ENCODE data around the gene VSIR.

VSIR gene

DNA sequence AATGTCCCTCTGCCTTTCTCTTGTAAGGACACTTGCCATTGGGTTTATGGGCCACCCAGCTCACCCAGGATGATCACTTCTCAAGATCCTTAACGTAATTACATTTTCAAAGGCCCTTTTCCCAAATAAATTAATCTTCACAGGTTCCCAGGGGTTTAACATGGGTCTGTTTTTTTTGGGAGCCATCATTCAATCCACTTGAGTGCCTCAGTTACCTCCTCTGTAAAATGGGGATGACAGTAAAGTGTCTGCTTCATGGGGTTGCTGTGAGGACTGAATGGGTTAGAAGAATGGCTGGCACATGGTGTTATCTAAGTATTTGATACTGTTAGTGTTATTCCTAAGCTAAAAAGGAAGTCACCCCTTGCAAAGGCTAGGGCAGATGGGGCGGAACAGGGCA lies 61.1 kb downstream of the VSIR start:
- peak overlapping the region; percentile 97 for H3K27ac ChIP-seq (ENCODE audit: low read depth, low read length)
- H3K36me3 ChIP-seq (ENCODE audit: control insufficient read depth, insufficient read depth, low read length): no peaks in the 10 kb centered on the region
- H3K27me3 ChIP-seq (ENCODE audit: control insufficient read depth, insufficient read depth, low read length): no peaks in the 10 kb centered on the region
- peaks cover 27% of the 10 kb centered on the region for H3K4me1 ChIP-seq (ENCODE audit: control insufficient read depth, insufficient read depth, low read length)
- no peak overlapping the region for H3K9ac ChIP-seq (ENCODE audit: low read length)
- no peak overlapping the region for H3K4me3 ChIP-seq (ENCODE audit: low read length)

DNA sequence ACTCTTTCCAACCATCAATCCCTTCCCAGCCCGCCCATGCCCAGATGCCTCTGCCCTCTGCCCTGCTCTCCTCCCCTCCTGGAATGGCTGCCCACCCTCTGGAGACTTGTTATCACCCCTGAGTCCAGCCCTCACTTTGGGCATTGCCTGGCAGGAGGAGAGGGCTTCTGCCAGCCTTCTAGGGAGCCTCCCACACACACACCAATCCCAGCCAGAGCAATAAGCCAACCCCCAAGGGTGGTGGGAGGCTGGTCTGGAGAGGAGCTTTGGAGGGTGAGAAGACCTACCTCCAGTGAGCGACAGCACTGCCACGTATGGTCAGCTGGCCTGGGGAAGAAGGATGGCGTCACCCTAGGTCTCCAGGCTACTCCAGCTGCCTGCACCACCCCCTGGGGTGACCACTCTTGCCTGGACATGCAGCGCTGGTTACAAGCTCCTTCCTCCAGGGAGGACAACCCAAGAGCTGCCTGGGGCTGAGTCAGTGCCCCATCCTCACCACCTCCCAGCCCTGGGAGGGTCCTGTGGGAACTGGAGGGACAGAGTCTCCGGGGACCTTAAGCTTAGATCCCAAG lies 62.2 kb downstream of the VSIR start:
- H3K36me3 ChIP-seq (ENCODE audit: control insufficient read depth, insufficient read depth, low read length): no peaks in the 10 kb centered on the region
- H3K27ac ChIP-seq (ENCODE audit: low read depth, low read length): no peak overlapping the region
- no peak overlapping the region for H3K9ac ChIP-seq (ENCODE audit: low read length)
- H3K27me3 ChIP-seq (ENCODE audit: control insufficient read depth, insufficient read depth, low read length): no peaks in the 10 kb centered on the region
- H3K4me1 ChIP-seq (ENCODE audit: control insufficient read depth, insufficient read depth, low read length): peaks cover 27% of the 10 kb centered on the region
- H3K4me3 ChIP-seq (ENCODE audit: low read length): no peak overlapping the region

DNA sequence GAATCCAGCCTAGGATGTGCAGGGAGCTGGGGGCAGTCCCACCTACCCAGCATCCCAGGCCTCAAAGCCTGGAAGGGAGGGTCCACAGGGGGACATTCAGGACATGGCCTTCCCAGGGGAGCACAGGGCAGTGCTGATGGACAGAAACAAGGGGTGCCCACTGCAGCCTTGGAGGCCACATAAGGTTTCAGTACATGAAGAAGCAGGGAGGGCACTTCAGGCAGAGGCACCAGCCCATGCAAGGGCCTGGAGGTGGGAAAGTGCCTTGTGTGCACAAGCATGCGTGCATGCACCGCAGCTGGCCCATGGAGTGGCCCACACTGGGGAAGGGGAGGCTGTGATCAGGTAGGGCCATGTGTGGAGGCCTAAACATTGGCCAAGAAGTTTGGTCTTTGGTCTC lies 62.8 kb downstream of the VSIR start:
- Histone ChIP-seq H3K36me3 (ENCODE audit: control insufficient read depth, insufficient read depth, low read length) (no peaks in the 10 kb centered on the region), H3K27ac (ENCODE audit: low read depth, low read length) (no peak overlapping the region), H3K27me3 (ENCODE audit: control insufficient read depth, insufficient read depth, low read length) (no peaks in the 10 kb centered on the region), H3K4me3 (ENCODE audit: low read length) (no peak overlapping the region), H3K4me1 (ENCODE audit: control insufficient read depth, insufficient read depth, low read length) (peaks cover 27% of the 10 kb centered on the region), H3K9ac (ENCODE audit: low read length) (no peak overlapping the region)

DNA sequence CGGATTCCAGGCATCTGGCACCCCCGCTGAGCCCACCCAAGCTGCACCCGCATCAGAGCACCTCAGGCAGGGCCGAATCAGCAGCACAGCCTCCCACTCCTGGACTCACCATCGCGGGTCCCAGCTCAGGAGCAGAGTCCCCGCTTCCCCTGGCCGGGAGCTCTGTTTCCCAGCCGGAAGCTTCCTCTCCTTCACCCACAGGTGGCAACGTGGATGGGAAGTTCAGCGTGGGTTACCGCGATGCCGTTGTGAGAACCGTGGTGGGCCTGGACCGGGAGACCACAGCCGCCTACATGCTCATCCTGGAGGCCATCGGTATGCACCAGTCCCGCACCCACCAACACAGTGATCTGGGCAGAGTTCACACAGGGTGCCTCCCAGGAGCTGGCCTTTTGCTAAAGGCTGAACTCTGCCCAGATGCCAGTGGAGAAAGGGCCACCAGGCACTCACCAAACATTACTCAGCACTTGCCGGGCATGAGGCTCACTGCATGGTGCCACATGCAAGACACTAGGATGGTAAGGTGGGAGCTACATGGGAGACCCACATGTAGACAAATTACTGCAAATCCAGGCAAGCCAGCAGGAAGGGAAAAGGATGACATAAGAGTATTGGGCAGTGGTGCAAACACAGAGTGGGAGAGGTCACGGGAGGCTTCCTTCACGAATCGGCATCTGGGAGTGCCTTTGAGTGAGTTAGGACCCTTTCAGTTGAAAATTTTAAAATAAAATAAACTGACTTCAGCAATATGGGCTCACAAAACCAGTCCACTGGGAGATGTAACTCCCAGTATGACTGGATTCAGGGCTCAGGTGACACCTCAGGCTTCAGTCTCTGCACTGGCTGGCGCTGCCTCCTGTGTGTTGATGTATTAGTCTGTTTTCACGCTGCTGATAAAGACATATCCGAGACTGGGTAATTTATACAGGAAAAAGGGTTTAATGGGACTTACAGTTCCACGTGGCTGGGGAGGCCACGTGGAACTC lies 64.1 kb downstream of the VSIR start:
- H3K27ac ChIP-seq (ENCODE audit: low read depth, low read length): no peak overlapping the region
- H3K36me3 ChIP-seq (ENCODE audit: control insufficient read depth, insufficient read depth, low read length): no peaks in the 10 kb centered on the region
- H3K9ac ChIP-seq (ENCODE audit: low read length): no peak overlapping the region
- no peak overlapping the region for H3K4me3 ChIP-seq (ENCODE audit: low read length)
- H3K4me1 ChIP-seq (ENCODE audit: control insufficient read depth, insufficient read depth, low read length): peaks cover 16% of the 10 kb centered on the region
- H3K27me3 ChIP-seq (ENCODE audit: control insufficient read depth, insufficient read depth, low read length): no peaks in the 10 kb centered on the region

DNA sequence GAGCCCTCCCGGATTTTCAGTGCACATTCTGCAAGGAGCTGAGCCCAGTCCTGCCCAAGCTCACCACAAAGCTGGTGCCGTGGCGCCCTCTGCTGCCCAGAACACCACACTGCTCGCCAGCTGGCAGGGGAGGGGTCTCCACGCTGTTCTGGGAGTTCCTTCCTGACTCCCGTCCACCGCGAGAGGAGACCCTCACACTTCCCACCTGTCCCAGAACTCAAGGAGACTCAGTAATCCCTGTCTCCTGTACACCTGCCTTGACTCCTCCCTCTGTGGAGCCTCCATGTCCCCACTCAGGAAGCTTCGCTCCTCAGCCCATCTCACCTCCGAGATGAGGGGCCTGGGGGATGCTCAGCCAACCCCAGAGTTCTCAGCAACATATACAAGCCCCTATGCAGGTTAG lies 65.0 kb downstream of the VSIR start:
- Histone ChIP-seq H3K27ac (ENCODE audit: low read depth, low read length) (no peak overlapping the region), H3K4me3 (ENCODE audit: low read length) (no peak overlapping the region), H3K9ac (ENCODE audit: low read length) (no peak overlapping the region)

DNA sequence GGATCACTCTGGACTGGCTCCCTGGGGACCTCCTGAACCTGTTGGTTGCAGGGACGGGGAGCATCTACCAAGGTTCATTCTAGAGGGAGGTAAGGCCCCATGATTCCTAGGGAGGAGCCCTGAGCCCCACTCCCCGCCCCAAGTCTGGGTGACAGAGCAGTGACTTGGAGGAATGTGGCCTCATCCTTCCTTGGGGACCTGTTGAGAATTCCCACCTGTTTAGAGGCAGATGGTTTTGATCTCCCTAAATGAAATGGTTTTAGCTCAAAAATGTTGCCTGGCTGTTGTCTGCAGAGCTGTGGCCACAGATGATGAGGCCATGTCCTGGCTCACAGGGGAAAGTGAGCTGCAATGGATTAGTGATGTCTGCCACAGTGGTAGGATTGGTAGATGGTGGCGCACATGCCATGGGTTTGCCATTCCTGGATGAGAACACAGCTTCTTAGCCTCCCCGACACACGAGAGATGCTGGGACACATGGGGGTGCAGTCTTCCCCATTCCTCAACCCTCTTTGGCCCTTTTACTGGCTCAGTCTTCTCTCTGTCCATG lies 66.0 kb downstream of the VSIR start:
- Histone ChIP-seq H3K4me1 (ENCODE audit: control insufficient read depth, insufficient read depth, low read length) (no peaks in the 10 kb centered on the region), H3K4me3 (ENCODE audit: low read length) (no peak overlapping the region), H3K36me3 (ENCODE audit: control insufficient read depth, insufficient read depth, low read length) (no peaks in the 10 kb centered on the region), H3K27me3 (ENCODE audit: control insufficient read depth, insufficient read depth, low read length) (no peaks in the 10 kb centered on the region), H3K9ac (ENCODE audit: low read length) (no peak overlapping the region), H3K27ac (ENCODE audit: low read depth, low read length) (no peak overlapping the region)

More for the DNA sequence above, 65.0 kb downstream of the VSIR start:
- H3K36me3 ChIP-seq (ENCODE audit: control insufficient read depth, insufficient read depth, low read length): no peaks in the 10 kb centered on the region
- no peaks in the 10 kb centered on the region for H3K27me3 ChIP-seq (ENCODE audit: control insufficient read depth, insufficient read depth, low read length)
- H3K4me1 ChIP-seq (ENCODE audit: control insufficient read depth, insufficient read depth, low read length): peaks cover 7% of the 10 kb centered on the region

DNA sequence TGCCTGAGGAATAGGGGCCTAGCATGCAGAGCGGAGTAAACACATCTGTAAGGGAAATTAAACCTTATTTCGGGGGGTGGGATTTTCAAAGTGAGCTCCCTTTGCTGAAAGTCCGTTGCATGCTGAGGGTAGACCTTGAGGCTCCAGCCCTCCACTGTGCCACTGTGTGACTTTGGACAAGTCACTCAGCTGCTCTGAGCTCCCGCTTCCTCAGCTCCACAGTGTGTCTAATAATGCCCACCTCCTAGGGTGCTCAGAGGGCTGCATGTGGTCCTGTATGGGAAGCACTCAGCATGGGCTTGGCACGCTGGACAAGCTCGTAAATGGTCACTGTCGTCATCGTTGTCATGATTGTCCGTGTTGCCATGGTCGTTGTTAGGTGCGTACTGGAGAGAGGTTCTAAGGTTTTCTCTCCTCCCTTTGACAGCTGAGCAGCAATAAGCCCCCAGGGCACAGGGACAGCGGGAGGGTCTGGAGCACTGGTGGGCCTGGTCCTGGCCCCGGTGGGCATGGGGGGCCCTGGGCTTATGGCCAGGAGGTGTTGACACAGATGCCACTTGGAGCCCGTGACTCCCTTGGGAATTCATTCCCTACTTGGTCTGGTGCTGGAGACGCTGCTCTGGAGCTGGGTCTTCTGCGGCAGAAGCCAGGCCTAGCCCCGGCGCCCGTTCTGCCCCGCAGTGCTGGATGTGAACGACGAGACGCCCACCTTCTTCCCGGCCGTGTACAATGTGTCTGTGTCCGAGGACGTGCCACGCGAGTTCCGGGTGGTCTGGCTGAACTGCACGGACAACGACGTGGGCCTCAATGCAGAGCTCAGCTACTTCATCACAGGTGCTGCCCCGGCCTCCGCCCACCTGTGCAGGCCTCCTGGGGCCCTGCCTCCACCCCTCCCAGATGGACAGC lies 66.9 kb downstream of the VSIR start:
- no peak overlapping the region for H3K4me3 ChIP-seq (ENCODE audit: low read length)
- no peaks in the 10 kb centered on the region for H3K4me1 ChIP-seq (ENCODE audit: control insufficient read depth, insufficient read depth, low read length)
- no peaks in the 10 kb centered on the region for H3K36me3 ChIP-seq (ENCODE audit: control insufficient read depth, insufficient read depth, low read length)
- no peaks in the 10 kb centered on the region for H3K27me3 ChIP-seq (ENCODE audit: control insufficient read depth, insufficient read depth, low read length)
- H3K9ac ChIP-seq (ENCODE audit: low read length): no peak overlapping the region
- H3K27ac ChIP-seq (ENCODE audit: low read depth, low read length): no peak overlapping the region

DNA sequence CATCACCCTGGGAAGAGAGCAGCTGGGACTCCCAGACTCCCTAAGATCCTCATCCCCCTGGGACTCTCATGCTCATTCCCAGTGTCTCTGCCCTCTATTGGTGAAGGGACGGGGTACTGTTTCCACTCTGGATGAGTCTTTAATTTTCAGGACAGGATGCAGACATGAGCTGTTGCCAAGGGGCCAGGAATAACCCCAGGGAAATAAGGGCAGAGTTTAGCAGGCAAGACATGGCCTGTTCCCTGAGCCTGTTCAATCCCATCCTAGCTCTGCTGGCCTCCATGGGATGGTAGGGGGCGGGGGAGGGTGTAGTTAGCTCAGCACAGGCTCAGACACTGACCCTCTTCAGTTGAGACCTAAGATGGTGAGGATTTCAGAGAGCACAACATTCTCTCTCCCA lies 67.7 kb downstream of the VSIR start:
- Histone ChIP-seq H3K4me1 (ENCODE audit: control insufficient read depth, insufficient read depth, low read length) (no peaks in the 10 kb centered on the region), H3K4me3 (ENCODE audit: low read length) (no peak overlapping the region), H3K36me3 (ENCODE audit: control insufficient read depth, insufficient read depth, low read length) (no peaks in the 10 kb centered on the region), H3K27ac (ENCODE audit: low read depth, low read length) (no peak overlapping the region), H3K9ac (ENCODE audit: low read length) (no peak overlapping the region), H3K27me3 (ENCODE audit: control insufficient read depth, insufficient read depth, low read length) (no peaks in the 10 kb centered on the region)

DNA sequence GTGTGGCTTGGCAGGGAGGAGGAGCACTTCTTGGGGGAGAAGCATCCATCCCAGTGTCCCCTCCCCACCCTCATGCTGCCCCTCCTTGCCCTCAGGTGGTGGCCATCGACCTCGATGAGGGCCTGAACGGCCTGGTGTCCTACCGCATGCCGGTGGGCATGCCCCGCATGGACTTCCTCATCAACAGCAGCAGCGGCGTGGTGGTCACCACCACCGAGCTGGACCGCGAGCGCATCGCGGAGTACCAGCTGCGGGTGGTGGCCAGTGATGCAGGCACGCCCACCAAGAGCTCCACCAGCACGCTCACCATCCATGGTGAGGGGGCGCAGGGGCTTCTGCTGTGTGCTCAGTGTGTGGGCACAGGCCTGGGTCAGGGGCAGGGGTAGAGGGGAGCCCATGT lies 68.5 kb downstream of the VSIR start:
- Histone ChIP-seq H3K4me3 (ENCODE audit: low read length) (no peak overlapping the region), H3K9ac (ENCODE audit: low read length) (no peak overlapping the region)

DNA sequence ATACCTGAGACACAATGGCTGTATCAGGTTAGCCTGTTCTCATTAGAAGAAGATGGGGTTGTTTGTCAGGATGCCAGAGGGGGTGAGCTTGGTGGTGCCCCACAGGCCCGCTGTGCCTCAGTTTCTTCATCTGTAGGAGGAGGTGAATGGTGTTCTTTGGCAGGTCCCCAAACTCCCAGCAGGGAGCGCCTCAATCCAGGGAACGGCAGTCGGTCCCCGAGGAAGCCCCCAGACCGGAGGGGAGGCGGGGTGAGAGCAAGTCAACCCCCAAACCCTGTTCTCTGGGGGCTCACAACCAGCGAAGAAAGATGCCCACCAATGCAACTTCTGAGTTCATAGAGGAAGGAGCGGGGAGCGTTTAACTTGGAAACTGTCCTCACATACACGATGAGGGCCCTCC lies 69.7 kb downstream of the VSIR start:
- Histone ChIP-seq H3K27me3 (ENCODE audit: control insufficient read depth, insufficient read depth, low read length) (no peaks in the 10 kb centered on the region), H3K4me3 (ENCODE audit: low read length) (no peak overlapping the region), H3K36me3 (ENCODE audit: control insufficient read depth, insufficient read depth, low read length) (no peaks in the 10 kb centered on the region), H3K9ac (ENCODE audit: low read length) (no peak overlapping the region), H3K4me1 (ENCODE audit: control insufficient read depth, insufficient read depth, low read length) (no peaks in the 10 kb centered on the region), H3K27ac (ENCODE audit: low read depth, low read length) (no peak overlapping the region)

More for the DNA sequence above, 68.5 kb downstream of the VSIR start:
- no peaks in the 10 kb centered on the region for H3K4me1 ChIP-seq (ENCODE audit: control insufficient read depth, insufficient read depth, low read length)
- H3K27me3 ChIP-seq (ENCODE audit: control insufficient read depth, insufficient read depth, low read length): no peaks in the 10 kb centered on the region
- H3K27ac ChIP-seq (ENCODE audit: low read depth, low read length): no peak overlapping the region
- no peaks in the 10 kb centered on the region for H3K36me3 ChIP-seq (ENCODE audit: control insufficient read depth, insufficient read depth, low read length)

DNA sequence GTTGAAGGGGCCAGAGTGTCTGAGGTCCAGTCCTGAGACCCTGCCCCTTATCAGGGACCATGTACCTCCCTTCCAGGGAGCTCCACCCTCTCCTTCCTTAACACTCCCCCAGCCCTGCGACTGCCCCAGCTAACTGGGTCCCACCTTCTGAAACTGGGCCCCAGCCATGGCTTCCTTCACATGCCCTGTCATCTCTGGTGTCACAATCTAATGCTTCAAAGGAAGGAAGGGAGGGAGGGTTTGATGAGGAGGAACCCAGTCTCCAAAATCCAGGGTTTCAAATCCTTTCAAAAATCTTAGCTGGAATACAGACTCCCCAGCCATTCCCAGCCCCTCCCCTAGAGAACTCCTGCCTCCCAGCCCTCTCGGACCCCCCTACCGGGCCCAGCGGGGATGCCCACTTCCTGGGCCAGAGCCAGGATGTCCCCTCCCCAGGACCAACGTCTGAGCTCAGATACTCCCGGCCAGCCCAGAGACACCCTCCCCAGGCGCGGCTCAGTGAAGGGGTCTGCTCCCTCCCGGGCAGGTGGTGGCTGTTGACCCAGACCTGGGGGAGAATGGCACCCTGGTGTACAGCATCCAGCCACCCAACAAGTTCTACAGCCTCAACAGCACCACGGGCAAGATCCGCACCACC lies 71.7 kb downstream of the VSIR start:
- no peak overlapping the region for H3K4me3 ChIP-seq (ENCODE audit: low read length)
- no peaks in the 10 kb centered on the region for H3K4me1 ChIP-seq (ENCODE audit: control insufficient read depth, insufficient read depth, low read length)
- no peak overlapping the region for H3K27ac ChIP-seq (ENCODE audit: low read depth, low read length)
- H3K9ac ChIP-seq (ENCODE audit: low read length): no peak overlapping the region
- no peaks in the 10 kb centered on the region for H3K36me3 ChIP-seq (ENCODE audit: control insufficient read depth, insufficient read depth, low read length)
- H3K27me3 ChIP-seq (ENCODE audit: control insufficient read depth, insufficient read depth, low read length): no peaks in the 10 kb centered on the region
